ENCODE measurements around the gene PLOD2. TPM values are rescaled to one million over a fixed set of nuclear protein-coding genes. Genes with fewer than 3 reads are reported as not detected.

Gene PLOD2
- 345 and 363 TPM in 2 replicates for total RNA-seq

GRCh38 chr3:146160964-146161662 lies at the start of gene PLOD2:
Gene PLOD2 (minus strand): TSS chr3:146161184. CDS start chr3:146160989, 195 bp downstream.

Other genes with a start within 250 kb of the PLOD2 start
- gene PLSCR4, start 89.9 kb upstream of the PLOD2 start, total RNA-seq, result 38.6 and 50.2 TPM in 2 replicates